Activated CD8-positive, alpha-beta memory T cell treated with anti-CD3 and anti-CD28 coated beads for 24 hours (primary cell): Measurements from ENCODE around the gene C8G.
A peak's percentile ranks its signal among the peaks of the same experiment; 100 is the strongest.

Source experiments
- DNase-seq: peaks from one replicate; pipeline ENCODE4 v3.0.0-alpha.2; 2020

The C8G gene

DNA sequence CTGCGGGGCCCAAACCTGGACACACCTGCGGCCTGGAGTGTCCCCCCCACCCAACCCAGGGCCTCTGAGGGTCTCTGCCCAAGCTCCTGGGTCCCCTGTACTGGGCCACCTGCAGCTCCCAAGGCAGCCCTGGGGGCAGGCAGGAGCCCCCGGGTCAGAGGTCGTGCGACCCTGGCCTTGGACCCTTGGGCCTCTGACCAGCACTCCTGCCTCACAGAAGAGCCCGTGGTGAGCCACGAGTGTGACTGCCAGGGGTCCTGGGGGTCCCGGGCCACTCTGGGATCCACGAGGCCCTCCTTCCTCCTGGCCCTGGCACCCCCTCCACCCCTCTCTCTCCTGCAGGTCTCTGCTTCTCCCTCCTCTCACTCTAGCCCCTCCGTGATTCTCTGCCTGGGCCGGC lies 27.3 kb downstream of the C8G start:
- no peak for DNase-seq

DNA sequence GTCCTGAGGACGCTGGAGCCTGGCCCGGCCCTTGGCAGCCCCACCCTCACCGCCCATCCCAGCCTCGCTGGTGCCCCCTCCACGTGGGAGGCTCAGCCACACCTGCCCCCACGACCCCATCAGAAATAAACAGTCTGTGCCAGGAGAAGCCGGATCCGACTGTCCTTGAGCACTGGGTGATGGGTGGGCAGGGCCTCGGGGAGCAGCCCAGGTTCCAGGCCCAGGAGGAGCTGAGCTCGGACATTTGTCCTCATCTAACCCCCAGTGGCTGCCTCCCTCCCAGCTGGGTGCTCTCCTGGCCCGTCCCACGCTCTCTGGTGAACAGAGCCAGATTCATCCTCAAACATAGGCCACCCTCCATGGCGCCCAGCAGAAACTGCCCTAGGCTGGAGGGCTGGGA lies 27.7 kb downstream of the C8G start:
- DNase-seq, result no peak

DNA sequence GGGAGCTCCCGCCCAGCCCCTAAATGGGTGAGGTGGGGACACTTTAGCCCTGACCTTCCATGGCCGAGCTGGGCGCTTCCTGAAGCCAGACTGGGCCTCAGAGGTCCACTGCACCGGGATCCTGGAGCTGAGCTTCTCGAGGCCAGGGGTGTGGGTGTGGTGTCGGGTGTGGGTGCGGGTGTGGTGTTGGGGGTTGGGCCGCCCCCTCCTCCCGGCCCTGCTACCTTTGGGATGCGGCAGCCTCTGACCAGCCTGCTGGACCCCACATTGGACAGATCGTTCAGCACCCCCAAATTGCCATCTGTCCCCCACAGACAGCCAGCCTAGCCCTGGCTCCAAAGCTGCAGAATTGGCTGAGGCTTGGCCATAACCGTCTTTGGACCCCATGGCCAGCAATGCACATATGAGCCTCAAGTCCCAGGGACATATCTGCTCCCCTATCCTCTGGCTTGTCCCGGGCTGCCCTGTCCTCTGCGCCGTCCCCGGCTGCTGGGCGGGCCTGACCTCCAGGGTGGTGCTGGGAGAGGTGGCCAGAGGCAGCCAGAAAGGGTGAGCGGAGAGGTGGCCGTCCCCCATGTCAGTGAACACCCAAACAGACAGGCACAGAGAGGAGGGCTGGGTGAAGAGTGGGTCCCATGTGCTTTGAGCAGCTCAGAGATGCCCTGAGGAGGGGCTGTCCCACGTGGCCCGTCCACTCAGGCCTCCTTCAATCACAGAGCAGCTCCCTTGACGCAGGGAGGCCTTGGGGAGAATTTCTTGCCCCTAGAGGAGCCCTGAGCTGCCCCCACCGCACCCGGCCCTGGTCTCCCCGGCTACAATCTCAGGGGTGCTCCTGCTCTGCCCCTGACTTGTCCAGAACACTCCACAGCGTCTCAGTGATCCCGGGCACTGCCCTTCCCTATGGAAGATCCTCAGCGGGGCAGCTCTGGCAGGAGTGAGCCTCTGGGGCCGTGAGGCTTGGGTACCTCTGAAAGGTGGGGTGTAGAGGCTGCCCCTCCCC lies 28.9 kb downstream of the C8G start:
- DNase-seq, result no peak

DNA sequence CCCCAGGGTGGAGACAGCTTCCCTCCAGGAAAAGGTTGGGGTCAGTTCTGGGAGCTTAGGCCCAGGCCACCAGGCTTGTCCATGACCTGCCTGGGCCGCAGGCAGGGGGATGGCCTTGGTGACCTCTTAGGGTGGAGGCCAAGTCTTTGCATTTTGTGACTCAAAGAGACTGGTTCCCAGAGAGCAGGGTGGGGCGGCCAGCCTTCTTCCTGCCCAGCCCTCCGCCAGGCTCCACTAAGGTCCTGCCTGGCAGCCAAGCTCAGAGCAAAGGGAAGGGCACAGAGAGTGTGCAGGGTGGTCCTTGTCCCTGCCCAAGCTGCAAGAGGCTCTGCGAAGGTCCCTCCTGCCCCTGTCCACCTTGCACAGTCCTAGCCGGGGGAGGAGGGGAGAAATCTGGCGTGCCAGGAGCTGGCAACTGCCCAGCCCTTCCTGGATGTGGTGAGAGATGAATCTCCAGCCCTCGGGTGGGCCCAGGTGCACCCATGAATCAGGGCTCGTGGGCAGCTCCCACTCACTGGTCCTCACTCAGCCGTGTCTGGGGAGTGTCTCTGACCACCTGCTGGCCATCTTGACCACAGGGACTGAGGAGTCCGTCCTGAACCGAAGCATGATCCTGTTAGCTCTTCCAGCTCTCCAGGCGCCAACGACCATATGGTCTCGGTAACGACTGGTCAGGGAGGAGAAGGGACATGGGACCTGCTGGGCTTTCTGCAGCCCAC lies 29.9 kb downstream of the C8G start:
- no peak for DNase-seq

DNA sequence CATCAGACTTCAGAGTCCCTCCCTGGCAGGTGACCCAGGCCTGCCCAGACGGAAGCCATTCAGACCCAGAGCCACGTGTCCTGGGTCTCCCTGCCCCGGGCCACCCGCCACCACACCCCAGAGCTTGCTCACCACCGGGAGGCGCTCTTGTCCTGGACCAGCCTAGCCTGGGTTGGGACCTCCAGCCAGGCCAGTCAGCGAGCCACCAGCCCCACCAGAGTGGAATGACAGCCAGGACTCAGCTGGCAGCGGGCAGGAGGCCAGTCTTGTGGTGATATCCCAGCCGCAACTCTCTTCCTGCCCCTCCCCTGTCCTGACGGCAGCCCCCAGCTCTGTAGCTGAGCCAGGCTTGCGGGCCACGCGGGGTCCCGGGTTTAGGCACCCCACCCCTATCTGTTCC lies 30.6 kb downstream of the C8G start:
- no peak for DNase-seq

DNA sequence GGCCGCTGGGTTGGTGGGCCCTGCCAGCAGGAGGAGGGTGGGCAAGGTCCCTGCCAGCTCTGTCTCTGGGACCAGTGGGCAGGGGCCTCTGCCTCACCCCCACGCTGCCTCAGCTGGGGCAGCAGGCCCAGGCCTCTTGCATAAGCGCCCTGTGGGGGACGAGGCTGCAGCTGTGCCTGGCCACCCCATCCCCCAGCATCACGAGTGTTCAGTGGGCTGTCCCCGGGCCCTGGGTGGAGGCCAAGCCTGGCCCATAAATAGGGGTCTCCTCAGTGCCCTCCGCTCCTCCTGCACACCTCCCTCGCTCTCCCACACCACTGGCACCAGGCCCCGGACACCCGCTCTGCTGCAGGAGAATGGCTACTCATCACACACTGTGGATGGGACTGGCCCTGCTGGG lies 32.2 kb downstream of the C8G start, which contains the start of gene PTGDS:
Gene PTGDS (plus strand): TSS at position 282 of the 400 bp plus-strand sequence. CDS start 75 bp downstream, at position 357.
- no peak for DNase-seq

DNA sequence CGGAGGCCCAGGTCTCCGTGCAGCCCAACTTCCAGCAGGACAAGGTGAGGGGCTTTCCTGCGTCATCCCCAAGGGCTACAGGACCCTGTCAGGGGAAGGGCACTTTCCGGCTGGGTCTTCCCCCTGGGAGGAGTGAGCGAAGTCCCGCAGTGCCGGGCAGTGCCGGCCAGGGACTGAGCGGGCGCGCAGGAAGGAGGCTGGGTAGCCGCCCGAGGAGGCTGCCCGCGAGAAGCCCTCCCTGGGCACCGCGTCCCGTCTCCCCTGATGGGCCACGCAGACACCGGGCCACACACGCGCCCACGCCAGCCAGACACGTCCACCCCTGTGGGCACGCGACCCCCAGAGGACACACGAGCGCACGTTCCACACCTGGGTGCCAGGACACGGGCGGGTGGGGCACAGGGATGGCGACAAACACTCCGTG lies 32.6 kb downstream of the C8G start:
- DNase-seq, result no peak

DNA sequence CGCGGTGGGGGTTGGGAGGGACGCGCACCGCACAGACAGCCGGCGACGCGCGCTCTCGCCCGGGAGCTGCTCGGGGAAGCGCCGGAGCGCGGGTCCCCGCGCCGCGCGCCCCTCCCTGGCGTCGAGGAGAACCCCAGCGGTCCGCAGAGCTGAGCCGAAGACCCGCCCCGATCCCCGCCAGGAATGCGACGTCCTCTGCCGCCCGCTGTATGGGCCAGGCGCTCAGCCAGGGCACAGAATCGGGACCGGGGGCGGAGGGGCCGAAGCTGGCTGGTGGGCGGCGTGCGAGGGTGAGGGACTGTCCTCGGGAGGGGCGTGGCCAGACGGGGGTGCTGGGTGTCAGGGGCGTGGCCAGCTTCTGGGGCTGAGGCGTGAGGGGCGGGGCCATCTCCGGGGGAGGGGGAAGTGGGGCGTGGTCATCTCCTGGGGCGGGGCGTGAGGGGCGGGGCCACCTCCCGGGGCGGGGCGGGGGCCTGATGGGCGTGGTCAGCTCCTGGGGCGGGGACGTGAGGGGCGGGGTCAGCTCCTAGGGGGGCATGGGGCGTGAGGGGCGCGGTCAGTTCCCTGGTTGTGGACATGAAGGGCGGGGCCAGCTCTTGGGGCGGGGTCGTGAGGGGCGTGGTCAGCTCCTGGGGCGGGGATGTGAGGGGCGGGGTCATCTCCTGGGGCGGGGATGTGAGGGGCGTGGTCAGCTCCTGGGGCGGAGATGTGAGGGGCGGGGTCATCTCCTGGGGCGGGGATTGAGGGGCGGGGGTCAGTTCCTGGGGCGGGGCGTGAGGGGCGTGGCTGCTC lies 33.2 kb downstream of the C8G start:
- DNase-seq, result peak; percentile 87

DNA sequence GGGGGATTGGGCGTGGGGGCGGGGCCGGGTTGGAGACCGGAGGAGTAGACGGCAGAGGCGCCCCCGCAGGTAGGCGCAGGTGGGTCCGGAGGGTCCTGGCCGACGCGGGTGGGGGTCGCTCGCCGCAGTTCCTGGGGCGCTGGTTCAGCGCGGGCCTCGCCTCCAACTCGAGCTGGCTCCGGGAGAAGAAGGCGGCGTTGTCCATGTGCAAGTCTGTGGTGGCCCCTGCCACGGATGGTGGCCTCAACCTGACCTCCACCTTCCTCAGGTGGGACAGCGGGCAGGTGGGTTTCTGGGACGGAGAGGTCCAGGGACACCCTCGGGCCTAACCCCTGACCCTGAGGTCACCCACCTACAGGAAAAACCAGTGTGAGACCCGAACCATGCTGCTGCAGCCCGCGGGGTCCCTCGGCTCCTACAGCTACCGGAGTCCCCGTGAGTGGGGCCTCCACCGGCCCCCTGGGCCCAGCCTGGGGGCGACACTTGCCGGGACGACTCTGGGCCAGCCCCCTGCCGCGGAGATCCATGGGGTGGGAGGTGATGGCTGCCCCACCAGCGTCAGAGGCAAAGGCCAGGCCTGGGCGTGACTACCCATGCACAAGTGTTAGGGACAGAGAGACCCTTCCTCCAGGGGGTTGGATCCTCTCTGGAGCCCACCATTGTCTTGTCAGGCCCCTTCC lies 34.0 kb downstream of the C8G start:
- DNase-seq, result no peak

DNA sequence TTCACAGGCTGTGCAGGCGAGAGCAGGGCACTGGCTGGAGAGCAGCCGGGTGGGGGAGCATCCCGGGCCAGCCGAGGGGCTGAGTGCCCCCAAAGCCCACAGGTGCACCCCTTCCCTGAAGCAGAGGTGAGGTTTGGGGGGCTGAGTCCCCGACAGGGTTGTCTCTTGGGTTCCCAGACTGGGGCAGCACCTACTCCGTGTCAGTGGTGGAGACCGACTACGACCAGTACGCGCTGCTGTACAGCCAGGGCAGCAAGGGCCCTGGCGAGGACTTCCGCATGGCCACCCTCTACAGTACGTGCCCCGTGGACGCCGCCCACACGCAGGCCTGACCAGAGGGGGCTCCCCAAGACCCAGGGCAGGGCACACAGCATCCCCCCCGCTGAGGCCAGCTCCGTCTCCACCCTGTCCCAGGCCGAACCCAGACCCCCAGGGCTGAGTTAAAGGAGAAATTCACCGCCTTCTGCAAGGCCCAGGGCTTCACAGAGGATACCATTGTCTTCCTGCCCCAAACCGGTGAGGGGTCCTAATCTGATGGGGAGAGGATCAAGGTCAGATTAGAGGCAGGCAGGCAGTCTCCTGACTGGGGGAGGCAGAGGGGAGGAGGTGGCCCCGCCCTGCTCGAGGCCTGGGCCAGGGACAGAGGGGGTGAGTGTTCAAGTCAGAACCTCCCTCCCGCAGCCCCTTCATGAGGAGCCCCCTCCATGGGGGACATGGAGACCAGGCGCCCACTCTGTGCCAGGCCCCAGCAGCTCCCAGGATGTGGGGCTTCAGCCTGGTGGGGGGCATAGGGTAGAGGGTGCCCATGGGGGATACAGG lies 34.9 kb downstream of the C8G start:
- no peak for DNase-seq

DNA sequence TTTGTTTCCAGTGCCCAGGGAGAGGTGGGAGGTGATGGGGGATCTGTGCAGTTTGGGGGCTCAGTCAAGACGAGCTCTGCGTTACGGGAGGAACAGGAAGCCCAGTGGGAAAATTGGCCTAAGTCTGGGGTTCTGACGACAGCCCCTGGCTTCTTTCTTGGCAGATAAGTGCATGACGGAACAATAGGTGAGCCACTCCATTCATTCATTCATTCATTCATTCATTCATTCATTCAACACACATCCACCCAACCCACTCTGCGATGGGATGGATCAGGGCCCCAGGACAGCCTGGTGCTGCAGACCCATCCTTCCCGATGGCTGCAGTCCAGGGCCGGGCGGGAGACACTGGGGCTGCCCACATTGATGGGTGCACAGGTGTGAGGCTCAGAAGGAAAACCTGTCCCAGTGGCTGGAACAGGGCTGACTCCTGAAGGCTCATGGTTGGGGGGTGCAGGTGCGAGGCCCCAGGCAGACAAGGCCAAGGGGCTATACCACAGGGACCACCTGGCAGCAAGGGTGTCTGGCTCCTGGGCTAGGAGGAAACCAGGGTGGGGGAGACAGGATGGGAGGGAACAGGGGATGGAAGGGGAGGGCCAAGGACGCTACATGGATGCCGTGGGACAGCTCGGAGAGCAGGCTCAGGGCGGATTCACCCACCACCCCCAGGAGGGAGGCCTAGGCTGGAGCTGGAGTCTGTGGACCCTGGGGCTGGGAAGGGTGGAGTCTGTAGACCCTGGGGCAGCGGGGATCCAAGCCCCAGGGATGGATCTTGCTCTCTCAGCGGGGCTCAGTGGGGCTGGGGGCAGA lies 35.8 kb downstream of the C8G start:
- no peak for DNase-seq

DNA sequence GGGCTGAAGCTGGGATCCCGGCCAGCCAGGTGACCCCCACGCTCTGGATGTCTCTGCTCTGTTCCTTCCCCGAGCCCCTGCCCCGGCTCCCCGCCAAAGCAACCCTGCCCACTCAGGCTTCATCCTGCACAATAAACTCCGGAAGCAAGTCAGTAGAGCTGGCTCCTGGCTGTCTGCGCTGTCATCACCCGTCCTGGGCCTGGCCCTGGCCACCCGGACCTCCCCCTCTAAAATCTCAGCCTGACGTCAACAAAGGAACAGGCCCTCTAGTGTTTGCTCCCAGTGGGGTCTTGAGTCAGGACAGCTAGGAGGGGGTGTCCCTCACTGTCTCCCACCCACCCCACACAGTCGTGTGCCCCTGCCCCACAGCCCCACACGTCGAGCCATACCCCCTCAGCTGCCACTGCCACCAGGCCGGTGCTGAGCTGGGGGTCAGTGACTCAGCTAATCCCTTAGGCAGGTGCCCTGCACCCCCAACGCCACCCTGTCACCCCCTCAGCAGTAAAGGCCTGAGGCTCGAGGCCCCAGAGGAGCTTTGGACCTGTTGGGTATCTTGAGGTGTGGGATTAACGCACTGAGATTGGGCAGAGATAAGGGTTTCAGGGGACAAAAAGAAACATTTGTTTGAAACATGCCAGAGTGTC lies 36.7 kb downstream of the C8G start:
- no peak for DNase-seq

DNA sequence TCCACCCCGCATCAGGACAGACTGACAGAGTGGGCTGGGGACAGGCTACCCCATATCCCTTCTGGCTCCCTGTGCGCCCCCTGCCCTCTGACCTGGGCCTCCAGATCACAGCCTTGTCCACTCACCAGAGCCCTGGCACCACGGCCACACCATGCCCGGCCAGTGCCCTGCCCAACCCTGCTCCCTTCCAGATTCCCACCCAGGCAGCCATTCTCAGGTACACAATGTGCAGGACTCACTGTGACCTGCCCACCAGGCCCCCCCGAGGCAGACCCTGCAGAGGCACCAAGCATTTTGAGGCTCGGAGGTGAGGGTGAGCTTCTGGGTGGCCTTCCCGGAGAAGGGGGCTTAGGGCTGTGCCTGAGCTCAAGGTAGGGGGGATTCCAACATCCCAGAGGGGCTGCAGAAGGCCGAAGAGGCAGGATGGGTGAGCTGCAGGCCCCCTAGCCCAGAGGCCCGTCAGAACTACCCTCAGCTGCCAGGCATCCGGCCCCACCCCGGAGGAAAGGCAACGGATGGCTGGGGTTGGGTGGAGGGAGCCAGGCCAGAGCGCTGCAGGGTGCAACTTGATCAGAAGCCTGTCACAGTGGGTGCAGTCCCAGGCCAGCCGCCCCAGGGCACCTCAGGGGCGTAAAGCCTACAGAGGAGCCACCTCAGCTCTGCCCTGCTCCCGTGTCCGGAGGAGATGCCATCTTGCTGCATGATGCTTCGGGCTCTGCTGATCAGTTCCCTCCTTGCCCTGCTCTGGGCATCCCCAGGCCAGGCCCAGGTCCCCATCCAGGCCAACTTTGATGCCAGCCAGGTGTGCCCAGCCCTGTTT lies 37.4 kb downstream of the C8G start, which contains the start of gene LCNL1:
Gene LCNL1 (plus strand): TSS at position 762 of the 820 bp plus-strand sequence. CDS start 594 bp downstream, outside the sequence.
- DNase-seq, result no peak

DNA sequence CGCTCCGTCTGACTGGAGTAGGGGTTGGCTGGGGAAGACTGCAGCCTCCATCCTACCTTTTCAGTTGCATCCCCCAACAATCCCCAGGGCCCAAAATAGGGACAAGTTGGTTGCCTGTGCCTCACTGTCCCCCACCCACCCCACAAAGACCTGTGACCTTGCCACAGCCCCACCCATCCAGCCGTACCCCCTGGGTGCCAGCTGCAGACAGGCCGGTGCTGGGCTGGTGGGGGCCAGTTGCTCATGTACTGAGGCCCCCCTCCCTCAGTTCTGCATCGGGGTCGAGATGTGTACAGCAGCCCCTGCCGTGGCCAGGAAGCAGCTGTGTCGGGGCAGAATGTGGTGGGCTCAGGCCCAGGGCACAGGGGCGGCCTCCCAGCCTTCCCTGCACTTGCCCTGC lies 38.1 kb downstream of the C8G start:
- DNase-seq, result no peak

DNA sequence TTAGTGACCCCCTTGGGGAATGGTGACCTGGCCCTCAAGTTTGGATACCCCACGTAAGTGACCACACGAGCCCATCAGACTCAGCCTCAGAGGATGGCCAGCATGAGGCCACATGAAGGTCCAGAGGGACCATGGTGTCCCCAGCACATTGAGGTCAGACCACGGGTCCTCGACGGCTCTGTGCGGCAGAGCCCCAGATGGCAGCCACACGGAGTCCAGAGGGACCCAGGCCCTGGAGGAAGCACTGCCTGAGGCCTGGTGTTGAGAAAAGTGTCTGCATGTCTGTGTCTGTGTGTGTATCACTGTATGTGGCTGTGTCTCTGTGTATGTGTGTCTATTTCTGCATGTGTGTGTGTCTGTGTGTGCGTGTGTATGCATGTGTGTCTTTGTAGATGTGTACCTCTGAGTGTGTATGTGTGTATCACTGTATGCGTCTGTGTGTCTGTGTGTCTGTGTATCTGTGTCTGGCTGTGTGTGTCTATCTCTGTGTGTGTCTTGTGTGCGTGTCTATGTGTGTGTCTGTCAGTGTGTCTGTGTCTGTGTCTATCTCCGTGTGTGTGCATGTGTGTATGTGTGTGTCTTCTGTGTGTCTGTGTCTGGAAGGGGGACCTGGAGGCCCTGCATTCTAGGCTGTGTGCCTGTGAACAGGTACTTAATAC lies 38.7 kb downstream of the C8G start:
- DNase-seq, result no peak

DNA sequence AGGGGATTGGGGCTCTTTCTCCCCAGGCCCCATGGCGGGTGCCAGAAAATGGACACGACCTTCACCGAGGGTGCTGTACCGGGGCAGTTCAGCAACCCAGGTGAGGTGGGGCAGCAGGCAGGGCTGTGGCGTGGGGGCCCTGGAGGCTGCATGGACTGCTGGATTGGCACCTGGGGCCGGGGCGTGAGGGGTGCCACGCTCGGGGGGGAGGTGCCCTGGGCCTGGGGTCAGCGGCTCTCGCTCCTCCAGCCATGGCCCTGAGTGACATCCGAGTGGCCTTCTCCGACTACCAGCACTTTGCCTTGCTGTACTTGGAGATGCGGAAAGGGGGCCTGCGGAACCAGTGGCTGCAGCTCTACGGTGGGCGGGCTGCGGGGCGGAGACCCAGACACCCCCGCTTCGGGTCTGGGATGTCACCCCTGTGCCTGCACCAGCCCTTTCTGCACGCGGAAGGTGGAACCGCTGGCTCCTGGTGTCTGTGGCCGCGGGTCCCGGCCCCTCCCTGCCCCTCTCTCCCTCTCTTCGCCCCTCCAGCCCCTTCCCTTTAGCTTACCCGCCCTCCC lies 39.5 kb downstream of the C8G start:
- no peak for DNase-seq

DNA sequence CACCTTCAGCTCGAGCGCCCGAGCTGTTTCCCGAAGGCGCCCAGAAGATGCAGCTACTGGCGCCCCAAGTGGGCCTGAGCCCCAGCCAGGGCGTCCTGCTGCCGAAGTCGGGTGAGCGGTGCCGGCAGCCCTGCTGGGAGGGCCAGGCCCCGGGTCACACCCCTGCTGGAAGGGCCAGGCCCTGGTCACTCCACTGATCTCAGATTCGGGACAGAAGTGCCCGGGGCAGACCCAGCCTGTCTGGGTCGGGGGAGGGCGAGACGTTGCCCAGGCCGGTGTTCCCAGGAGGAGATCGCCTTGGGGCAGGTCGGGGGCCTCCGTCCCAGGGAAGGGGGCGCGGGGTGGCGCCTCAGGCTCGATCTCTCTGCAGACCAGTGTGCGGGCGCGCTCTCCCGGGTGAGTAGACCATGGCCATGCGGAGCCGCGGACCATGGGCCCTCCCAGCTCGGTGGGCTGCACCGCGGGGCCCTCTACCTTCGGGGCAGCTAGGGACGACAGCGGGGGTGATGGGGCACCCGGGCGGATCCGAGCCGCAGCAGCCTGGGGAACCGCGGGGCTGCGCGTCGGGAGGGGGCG lies 40.1 kb downstream of the C8G start:
- no peak for DNase-seq

DNA sequence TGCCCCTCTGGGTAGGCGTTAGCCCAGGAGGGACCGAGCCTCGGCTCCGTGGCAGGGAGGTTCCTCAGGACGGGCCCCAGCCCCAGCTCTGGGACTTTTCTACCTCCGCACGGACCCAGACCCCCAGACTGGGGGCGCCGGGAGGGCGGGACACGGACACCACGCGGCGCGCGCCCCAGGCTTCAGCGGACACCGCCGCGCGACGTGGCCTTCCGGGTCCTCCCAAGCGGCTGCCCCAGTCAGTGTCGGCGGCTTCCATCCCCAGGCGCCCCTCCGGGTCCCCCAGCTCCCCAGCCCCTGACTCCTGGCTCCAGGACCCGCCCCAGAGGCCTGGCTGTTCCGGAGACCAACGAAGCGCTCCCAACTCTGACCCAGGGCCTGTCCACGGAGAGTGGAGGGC lies 40.8 kb downstream of the C8G start:
- no peak for DNase-seq
